Stomach smooth muscle (tissue), 2 donors: ENCODE data around the gene DHRS12.

ENCODE experiments used
- H3K27ac ChIP-seq: one replicate; pipeline ENCODE4 v1.7.0; 2013; ENCODE audit warnings: mild to moderate bottlenecking, low read length, inconsistent platforms
- H3K27me3 ChIP-seq, 2 donors: one replicate each; pipeline ENCODE4 v1.7.0; 2013; ENCODE audit warnings: low read length in 2 of 2; ENCODE audit not compliant: insufficient read depth in 2 of 2, control insufficient read depth in 1 of 2
- H3K36me3 ChIP-seq, 2 donors: one replicate each; pipeline ENCODE4 v1.7.0; 2013; ENCODE audit warnings: low read length in 2 of 2; ENCODE audit not compliant: control insufficient read depth in 2 of 2, insufficient read depth in 2 of 2
- H3K4me1 ChIP-seq: one replicate; pipeline ENCODE4 v1.7.0; 2013; ENCODE audit warnings: low read length; ENCODE audit not compliant: control insufficient read depth, insufficient read depth
- H3K4me3 ChIP-seq, 2 donors: one replicate each; pipeline ENCODE4 v1.7.0; 2013; ENCODE audit warnings: low read length in 2 of 2
- H3K9ac ChIP-seq, 2 donors: one replicate each; pipeline ENCODE4 v1.7.0; 2013; ENCODE audit warnings: low read length in 2 of 2, mild to moderate bottlenecking in 1 of 2
- H3K9me3 ChIP-seq, 2 donors: one replicate each; pipeline ENCODE4 v1.7.0; 2013; ENCODE audit warnings: low read length in 2 of 2; ENCODE audit not compliant: control insufficient read depth in 2 of 2
- donor health status: healthy.
- donor health status: Pancreatic carcinoma.

Gene DHRS12

DNA sequence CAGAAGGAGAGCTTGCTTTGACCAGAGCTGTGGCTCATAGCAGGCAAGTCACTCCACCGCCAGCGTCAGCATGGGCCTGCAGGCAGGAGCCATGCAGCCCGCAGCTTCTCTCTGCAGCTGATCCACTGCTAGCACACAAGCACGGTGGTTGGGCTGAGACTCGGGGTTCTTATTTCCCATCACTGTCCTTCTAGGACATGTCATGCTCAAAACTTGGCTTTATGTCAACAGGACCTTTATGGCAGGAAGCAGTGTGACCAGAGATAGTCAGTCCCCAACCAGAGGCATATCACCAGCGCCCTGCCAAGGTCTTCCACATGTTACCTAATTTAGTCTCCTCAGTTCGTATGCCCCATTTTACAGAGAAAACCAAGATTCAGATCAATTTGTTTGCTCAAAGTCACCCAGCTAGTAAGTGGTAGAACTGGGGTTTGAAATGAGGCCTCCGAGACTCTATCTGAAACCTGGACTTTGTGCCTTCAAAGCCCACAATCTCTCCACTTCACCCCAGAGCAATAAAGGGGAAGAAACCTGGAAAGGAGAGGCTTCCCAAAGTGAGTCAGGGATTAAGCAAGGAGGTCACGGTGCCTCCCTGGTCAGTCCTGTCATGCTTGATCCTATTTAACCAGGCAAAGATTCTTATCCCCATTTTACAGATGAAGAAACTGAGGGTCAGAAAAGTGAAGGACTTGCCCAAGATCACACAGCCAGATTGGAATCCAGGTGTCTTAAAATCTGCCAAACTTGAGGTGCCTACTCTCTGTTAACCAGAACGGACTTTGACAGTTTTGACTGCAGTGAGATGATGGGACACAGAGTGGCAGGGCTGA lies 36.0 kb upstream of the DHRS12 start:
- Histone ChIP-seq H3K4me1 (peaks cover 2% of the 10 kb centered on the region), H3K27ac (no peak overlapping the region), H3K9me3 (no peaks in the 10 kb centered on the region), H3K4me3 (no peak overlapping the region), H3K27me3 (no peaks in the 10 kb centered on the region), H3K9ac (no peak overlapping the region), H3K36me3 (no peaks in the 10 kb centered on the region)

DNA sequence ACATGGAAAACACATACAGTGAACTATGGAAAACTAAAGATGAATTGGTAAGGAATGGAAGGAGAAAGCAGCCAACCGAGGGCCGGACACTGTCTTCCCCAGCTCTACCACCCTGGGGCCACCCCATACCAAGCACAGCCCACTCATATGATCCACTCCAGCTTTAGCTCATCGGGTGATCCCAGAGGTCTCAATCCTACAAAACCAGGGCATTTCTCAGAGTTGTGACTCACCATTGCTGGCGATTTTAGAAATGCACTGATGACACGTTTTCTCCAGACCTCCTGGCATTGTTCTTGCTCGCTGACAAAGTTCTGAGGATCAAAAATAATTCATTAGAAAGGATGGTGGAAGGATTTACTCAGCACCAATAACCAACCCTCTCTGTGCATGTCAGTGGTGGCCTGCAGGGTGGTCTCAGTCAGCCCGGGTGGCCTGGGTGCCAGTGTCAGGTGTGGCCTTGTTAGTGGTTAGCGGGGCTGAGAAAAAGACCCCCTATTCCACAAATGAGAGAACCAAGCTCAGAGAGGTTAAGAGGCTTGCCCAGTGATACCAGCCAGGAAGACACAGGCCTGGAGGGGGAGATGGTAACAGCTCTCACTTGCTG lies 34.4 kb upstream of the DHRS12 start:
- no peaks in the 10 kb centered on the region for H3K27me3 ChIP-seq
- no peak overlapping the region for H3K9ac ChIP-seq
- H3K36me3 ChIP-seq: no peaks in the 10 kb centered on the region
- no peaks in the 10 kb centered on the region for H3K4me1 ChIP-seq
- H3K27ac ChIP-seq: no peak overlapping the region
- H3K9me3 ChIP-seq: no peaks in the 10 kb centered on the region
- no peak overlapping the region for H3K4me3 ChIP-seq

DNA sequence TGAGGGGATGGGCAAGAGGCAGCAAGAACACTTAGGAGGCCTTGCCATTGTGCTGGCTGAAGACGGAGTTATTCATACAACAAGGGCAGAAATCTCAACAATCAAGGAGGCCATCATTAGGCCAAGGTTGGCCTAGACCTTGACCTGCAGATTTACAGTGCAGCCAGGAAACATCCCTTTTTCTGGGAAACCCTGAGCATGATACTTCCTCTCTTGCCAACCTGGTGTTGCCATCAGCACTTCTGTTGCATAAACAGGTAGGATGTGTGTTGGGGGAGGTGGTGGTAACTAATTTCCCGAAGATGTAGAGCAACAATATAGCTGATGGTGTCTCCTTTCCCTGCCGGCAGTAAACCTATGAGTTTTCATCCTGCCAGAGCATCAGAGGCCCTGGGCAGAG lies 33.1 kb upstream of the DHRS12 start:
- H3K9me3 ChIP-seq: no peaks in the 10 kb centered on the region
- H3K9ac ChIP-seq: no peak overlapping the region
- no peak overlapping the region for H3K4me3 ChIP-seq
- peaks cover 5% of the 10 kb centered on the region for H3K4me1 ChIP-seq
- no peaks in the 10 kb centered on the region for H3K36me3 ChIP-seq
- H3K27ac ChIP-seq: no peak overlapping the region
- H3K27me3 ChIP-seq: no peaks in the 10 kb centered on the region

DNA sequence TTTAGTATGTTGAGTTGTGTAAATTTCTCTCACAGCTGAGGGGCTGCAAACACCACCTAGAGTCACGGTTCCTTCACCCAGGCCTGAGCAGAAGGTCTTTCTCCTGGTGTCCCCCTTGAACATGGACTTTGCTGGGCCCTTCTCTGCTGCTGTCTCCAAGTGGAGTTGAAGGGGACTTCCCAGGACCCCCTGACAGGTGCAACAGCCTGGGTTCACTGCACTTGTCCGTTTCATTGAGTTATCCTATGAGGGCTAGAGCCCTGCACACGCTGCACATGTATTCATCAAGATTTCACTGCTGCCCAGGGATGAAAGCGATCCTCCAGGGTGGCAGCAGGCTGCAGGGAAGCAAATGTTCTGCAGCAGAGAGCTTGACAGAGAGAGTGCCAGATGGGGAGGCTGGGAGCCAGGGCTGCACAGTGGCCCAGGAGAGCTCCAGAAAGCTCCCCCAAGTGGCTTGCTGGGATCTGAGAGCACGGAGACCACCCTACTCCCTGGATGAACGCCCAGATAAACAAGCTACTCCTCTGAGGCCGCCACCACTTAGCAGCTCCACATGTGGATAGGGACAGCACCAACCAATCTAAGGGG lies 30.7 kb upstream of the DHRS12 start:
- H3K9ac ChIP-seq: no peak overlapping the region
- no peak overlapping the region for H3K27ac ChIP-seq
- H3K36me3 ChIP-seq: no peaks in the 10 kb centered on the region
- H3K4me3 ChIP-seq: no peak overlapping the region
- no peaks in the 10 kb centered on the region for H3K9me3 ChIP-seq
- no peaks in the 10 kb centered on the region for H3K27me3 ChIP-seq
- peaks cover 5% of the 10 kb centered on the region for H3K4me1 ChIP-seq

DNA sequence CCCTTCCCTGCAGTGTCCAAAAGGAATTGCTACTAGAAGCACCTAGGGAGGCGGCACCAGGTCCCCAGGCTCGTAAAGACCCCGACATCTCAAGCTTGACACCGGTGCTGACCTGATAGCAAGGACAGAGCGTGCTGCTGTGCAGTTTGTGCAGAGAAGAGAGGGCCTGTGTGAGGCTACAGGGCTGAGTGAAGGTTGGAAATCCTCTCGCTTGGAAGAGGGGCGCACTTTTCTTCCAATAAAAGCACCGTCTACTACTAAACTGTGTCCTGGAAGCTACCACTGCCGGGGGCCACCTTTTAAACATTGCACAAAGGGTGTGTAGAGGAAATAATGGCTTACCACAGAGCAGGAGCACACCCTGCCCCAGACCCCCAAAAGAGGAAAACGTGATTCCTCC lies 30.0 kb upstream of the DHRS12 start:
- no peaks in the 10 kb centered on the region for H3K9me3 ChIP-seq
- H3K4me1 ChIP-seq: peaks cover 5% of the 10 kb centered on the region
- H3K9ac ChIP-seq: no peak overlapping the region
- H3K27ac ChIP-seq: no peak overlapping the region
- H3K27me3 ChIP-seq: no peaks in the 10 kb centered on the region
- H3K4me3 ChIP-seq: no peak overlapping the region
- H3K36me3 ChIP-seq: no peaks in the 10 kb centered on the region

DNA sequence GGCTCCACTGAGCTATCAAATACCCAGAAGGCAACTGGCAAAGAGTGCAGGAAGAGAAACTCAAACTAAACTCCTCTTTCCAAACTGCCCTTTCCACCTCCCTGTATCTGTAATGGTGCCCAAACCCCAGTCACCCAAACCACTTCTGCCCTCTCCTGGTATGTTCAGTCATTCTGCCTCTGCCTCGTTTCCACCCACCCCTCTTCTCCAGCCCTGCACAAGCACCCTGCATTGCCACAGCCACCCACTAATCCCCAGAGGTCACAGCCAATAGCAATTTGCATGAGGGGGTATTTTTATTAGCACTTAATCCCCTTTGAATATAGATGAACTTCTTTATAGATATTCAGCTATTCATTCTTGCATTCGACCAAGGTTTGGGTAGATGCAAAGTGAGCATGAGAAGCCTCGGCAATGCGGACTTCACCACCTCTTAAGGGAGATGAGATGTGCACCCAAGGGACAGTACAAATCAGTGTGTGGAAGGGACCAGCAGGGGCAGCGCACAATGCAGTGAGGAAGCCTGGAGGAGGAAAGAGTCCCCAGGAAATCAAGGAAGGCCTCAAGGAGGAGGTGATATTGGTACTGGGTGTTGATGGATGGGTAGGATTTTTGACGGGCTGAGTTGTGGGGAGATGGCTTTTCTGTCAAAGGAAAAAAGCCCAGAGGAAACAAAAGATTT lies 28.6 kb upstream of the DHRS12 start:
- H3K36me3 ChIP-seq: no peaks in the 10 kb centered on the region
- H3K9me3 ChIP-seq: no peaks in the 10 kb centered on the region
- H3K4me3 ChIP-seq: no peak overlapping the region
- H3K9ac ChIP-seq: no peak overlapping the region
- peaks cover 5% of the 10 kb centered on the region for H3K4me1 ChIP-seq
- no peaks in the 10 kb centered on the region for H3K27me3 ChIP-seq
- H3K27ac ChIP-seq: no peak overlapping the region

DNA sequence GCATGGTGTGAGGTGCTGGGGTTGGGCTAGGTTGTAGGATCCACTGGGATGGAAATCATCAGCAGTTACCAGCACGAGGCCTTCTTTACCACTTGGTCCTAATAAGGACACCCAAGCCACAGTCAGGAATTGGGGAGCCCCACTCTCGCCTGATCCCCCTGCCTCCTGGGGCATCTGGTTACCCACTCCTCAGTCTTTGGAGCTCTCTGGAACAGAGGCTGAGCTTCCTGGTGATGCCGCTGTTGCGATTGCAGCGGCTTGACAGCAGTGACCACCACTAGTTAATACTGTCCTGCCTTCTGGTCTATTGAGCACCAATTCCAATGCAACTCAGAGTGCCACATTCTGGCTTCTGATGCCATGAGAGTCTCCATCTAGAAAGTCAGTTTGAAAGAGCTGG lies 27.6 kb upstream of the DHRS12 start:
- Histone ChIP-seq H3K4me3 (no peak overlapping the region), H3K36me3 (no peaks in the 10 kb centered on the region), H3K4me1 (peaks cover 14% of the 10 kb centered on the region), H3K27ac (no peak overlapping the region), H3K9ac (no peak overlapping the region), H3K27me3 (no peaks in the 10 kb centered on the region), H3K9me3 (no peaks in the 10 kb centered on the region)

DNA sequence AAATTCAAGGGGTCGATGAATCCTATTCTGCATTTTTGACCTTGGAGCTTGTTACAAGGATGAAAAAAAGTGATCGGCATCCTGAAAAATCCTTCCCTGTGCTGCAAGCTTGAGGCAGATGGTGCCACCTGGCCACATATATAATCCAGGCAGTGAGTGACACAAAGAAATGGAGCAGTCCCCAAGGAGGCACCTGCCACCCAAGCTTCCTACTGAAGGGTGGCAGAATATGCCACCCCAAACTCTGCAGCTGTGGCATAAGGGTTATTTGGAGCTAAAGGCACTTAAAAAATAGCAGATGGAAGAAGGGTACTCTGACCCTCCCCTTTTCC lies 25.6 kb upstream of the DHRS12 start:
- Histone ChIP-seq H3K36me3 (no peaks in the 10 kb centered on the region), H3K4me3 (no peak overlapping the region), H3K27me3 (no peaks in the 10 kb centered on the region), H3K4me1 (peaks cover 32% of the 10 kb centered on the region), H3K27ac (no peak overlapping the region), H3K9me3 (no peaks in the 10 kb centered on the region), H3K9ac (no peak overlapping the region)

DNA sequence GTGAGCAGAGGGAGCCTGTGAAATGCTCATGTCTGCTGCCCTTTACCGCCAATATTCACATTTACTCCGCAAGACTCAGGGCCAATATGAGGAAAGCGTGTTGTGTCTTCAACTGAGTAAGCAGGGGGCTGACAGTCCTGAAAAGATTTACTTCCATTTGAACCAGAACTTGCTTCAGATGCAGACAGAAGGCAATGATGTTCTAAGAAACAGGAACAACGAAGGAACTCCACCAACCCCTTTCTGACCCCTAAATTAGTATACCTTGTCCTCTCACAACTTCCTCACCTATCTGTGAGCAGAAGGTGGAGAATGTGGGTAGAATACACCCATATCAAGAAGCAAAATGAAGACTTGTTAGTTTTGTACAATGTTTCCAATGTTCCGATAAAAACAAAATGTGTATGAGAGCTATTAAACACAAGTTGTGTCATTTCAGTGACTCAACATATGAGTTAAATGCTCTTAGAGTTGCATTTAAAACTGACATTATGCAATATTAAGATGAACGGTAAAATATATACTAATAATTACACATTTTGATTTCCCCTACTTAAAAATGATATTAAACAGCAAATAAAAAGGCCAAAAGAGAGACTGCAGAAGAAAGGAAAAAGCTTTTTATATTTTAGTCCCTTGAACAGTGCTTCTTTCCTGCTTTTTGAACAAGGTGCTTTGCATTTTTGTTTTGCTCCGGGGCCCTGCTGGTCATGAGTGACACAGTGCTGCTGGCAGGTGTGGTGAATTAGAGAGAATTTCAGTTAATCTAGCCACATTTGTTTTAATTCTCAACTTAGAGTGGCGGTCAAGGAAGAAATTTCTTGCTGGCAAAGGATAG lies 25.0 kb upstream of the DHRS12 start:
- H3K36me3 ChIP-seq: no peaks in the 10 kb centered on the region
- H3K27ac ChIP-seq: no peak overlapping the region

DNA sequence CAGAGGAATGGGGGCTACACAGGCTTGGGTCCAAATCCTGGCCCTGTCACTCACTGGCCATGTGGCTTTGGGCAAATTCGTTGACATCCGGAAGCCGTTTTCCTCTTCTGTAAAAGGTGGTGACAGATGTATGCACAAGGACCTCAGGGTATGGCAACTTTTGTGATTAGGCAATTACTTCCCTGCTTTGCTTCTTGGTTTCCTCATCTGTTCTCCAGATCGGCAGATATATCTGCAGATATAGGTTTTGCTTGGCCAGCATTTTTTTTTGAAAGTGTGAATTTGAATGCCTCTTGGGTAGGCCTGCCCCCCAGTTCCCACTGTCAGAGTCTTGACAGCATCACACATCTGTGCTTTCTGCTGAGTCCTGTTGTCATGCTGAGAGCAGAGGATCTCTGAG lies 23.3 kb upstream of the DHRS12 start:
- H3K9me3 ChIP-seq: no peaks in the 10 kb centered on the region
- H3K4me3 ChIP-seq: no peak overlapping the region
- no peak overlapping the region for H3K9ac ChIP-seq
- no peaks in the 10 kb centered on the region for H3K27me3 ChIP-seq
- peaks cover 28% of the 10 kb centered on the region for H3K4me1 ChIP-seq
- H3K27ac ChIP-seq: peak overlapping the region; percentile 58
- H3K36me3 ChIP-seq: no peaks in the 10 kb centered on the region

More for the DNA sequence above, 25.0 kb upstream of the DHRS12 start:
- peaks cover 32% of the 10 kb centered on the region for H3K4me1 ChIP-seq
- no peak overlapping the region for H3K4me3 ChIP-seq
- H3K27me3 ChIP-seq: no peaks in the 10 kb centered on the region
- no peaks in the 10 kb centered on the region for H3K9me3 ChIP-seq
- H3K9ac ChIP-seq: no peak overlapping the region
